ENCODE measurements around the gene TAF3.

GRCh38 chr10:8053446-8054243 lies 235.3 kb downstream of the TAF3 start:
- TF ChIP-seq, protein P1, sequence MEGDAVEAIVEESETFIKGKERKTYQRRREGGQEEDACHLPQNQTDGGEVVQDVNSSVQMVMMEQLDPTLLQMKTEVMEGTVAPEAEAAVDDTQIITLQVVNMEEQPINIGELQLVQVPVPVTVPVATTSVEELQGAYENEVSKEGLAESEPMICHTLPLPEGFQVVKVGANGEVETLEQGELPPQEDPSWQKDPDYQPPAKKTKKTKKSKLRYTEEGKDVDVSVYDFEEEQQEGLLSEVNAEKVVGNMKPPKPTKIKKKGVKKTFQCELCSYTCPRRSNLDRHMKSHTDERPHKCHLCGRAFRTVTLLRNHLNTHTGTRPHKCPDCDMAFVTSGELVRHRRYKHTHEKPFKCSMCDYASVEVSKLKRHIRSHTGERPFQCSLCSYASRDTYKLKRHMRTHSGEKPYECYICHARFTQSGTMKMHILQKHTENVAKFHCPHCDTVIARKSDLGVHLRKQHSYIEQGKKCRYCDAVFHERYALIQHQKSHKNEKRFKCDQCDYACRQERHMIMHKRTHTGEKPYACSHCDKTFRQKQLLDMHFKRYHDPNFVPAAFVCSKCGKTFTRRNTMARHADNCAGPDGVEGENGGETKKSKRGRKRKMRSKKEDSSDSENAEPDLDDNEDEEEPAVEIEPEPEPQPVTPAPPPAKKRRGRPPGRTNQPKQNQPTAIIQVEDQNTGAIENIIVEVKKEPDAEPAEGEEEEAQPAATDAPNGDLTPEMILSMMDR (IDR thresholded peaks at IDR 0.05): peak in 4 of 5 experiments; percentile 34 to 49 (median 42)
- TF ChIP-seq POLR2A (IDR thresholded peaks at IDR 0.05): no peak
